ENCODE measurements around the gene WDR91. TPM values are rescaled to one million over a fixed set of nuclear protein-coding genes. Genes with fewer than 3 reads are reported as not detected.
A peak's percentile ranks its signal among the peaks of the same experiment; 100 is the strongest.

Gene WDR91
- total and polyA plus RNA-seq, 7 experiments from 2014 or later: 3.5 to 59.2 (median 29.6) TPM

DNA sequence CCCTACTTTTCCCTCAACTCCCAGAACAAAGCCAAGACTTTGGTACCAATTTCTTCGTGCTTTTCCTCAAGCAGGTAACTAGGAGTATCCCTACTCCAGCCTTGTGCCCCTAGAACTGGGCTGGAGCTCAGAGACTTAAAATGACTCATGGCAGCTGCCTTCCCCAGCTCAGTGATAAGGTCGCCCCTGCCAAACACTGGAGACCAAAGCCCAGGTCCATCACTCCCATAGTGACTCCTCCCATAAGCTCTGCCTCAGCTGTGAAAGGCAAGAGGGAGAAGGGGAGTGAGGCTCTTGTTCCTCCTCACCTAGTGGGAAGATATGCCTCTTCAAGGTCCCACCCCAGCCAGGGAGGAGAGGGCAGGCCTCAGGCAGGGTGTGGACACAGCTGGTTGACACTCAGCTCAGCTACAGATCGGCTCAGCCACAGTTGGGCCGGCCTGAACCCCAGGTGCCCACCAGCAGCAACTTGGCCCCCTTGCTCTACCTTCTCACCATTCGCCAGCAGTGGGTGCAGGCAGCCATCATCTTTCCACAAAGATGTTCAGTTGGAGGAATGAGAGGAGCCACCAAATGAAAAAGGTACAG is 27.0 kb downstream of the WDR91 start:
- Histone ChIP-seq H3K4me1 (ENCODE audit: control insufficient read depth in 2 of 2, insufficient read depth in 2 of 2, low read length in 2 of 2) (no peaks in the 10 kb centered on the region), H3K9me3 (ENCODE audit: control insufficient read depth in 2 of 3, low read length in 3 of 3) (peaks cover 0 to 30% (median 4%) of the 10 kb centered on the region in 3 experiments), H3K27me3 (ENCODE audit: control insufficient read depth in 2 of 2, insufficient read depth in 2 of 2, low read length in 2 of 2) (no peaks in the 10 kb centered on the region), H3K4me3 (ENCODE audit: low read length) (no peak overlapping the region), H3K27ac (ENCODE audit: low read depth, low read length) (no peak overlapping the region), H3K36me3 (ENCODE audit: control insufficient read depth in 2 of 3, insufficient read depth in 3 of 3, low read length in 3 of 3) (peaks cover 0 to 66% (median 12%) of the 10 kb centered on the region in 3 experiments)
- H3K4me3 Mint-ChIP-seq: no peak overlapping the region
- H3K9me3 Mint-ChIP-seq: peaks cover 11 to 51% (median 24%) of the 10 kb centered on the region in 11 donors
- DNase-seq: peak in 1 of 9 donors; percentile 14
- ChIA-PET CTCF (interaction anchor here (0.6 kb wide), 1 partner anchor 468 kb away, joined by 3 read pairs; no protein-coding TSS in a partner anchor), POLR2A (no interaction called here)
- H3K36me3 Mint-ChIP-seq: peaks cover 25 to 81% (median 68%) of the 10 kb centered on the region in 5 donors
- intact Hi-C loops (cut with micrococcal nuclease): no loop called here
- no peak overlapping the region for H3K27ac Mint-ChIP-seq
- H3K4me1 Mint-ChIP-seq: no peaks in the 10 kb centered on the region
- H3K27me3 Mint-ChIP-seq: no peaks in the 10 kb centered on the region
- ATAC-seq: no peak

- H3K36me3 Mint-ChIP-seq: peaks cover 30 to 80% (median 63%) of the 10 kb centered on the region in 5 donors
- Histone ChIP-seq H3K27ac (ENCODE audit: low read depth, low read length) (no peak overlapping the region), H3K9me3 (ENCODE audit: control insufficient read depth in 2 of 3, low read length in 3 of 3) (peaks cover 0 to 30% (median 4%) of the 10 kb centered on the region in 3 experiments), H3K27me3 (ENCODE audit: control insufficient read depth in 2 of 2, insufficient read depth in 2 of 2, low read length in 2 of 2) (no peaks in the 10 kb centered on the region), H3K36me3 (ENCODE audit: control insufficient read depth in 2 of 3, insufficient read depth in 3 of 3, low read length in 3 of 3) (peaks cover 0 to 57% (median 12%) of the 10 kb centered on the region in 3 experiments), H3K4me1 (ENCODE audit: control insufficient read depth in 2 of 2, insufficient read depth in 2 of 2, low read length in 2 of 2) (no peaks in the 10 kb centered on the region), H3K4me3 (ENCODE audit: low read length) (no peak overlapping the region)
- ATAC-seq: no peak
- ChIA-PET CTCF (interaction anchor here (0.6 kb wide), 1 partner anchor 549 kb away, joined by 4 read pairs; no protein-coding TSS in a partner anchor), POLR2A (no interaction called here)
- no peaks in the 10 kb centered on the region for H3K27me3 Mint-ChIP-seq
- H3K9me3 Mint-ChIP-seq: peaks cover 11 to 59% (median 27%) of the 10 kb centered on the region in 11 donors
- DNase-seq: no peak
- H3K4me3 Mint-ChIP-seq: no peak overlapping the region
- intact Hi-C loops (cut with micrococcal nuclease): no loop called here
- H3K4me1 Mint-ChIP-seq: no peaks in the 10 kb centered on the region
- peak overlapping the region in 2 of 9 donors; percentile 60 to 63 for H3K27ac Mint-ChIP-seq
Measured at GRCh38 chr7:135183478-135183877, 27.8 kb downstream of the WDR91 start.

- intact Hi-C loops (cut with micrococcal nuclease): no loop called here
- H3K9me3 Mint-ChIP-seq: peaks cover 11 to 59% (median 27%) of the 10 kb centered on the region in 11 donors
- Histone ChIP-seq H3K9me3 (ENCODE audit: control insufficient read depth in 2 of 3, low read length in 3 of 3) (peaks cover 0 to 30% (median 4%) of the 10 kb centered on the region in 3 experiments), H3K4me3 (ENCODE audit: low read length) (no peak overlapping the region), H3K36me3 (ENCODE audit: control insufficient read depth in 2 of 3, insufficient read depth in 3 of 3, low read length in 3 of 3) (peaks cover 0 to 44% (median 12%) of the 10 kb centered on the region in 3 experiments), H3K27me3 (ENCODE audit: control insufficient read depth in 2 of 2, insufficient read depth in 2 of 2, low read length in 2 of 2) (no peaks in the 10 kb centered on the region), H3K27ac (ENCODE audit: low read depth, low read length) (no peak overlapping the region), H3K4me1 (ENCODE audit: control insufficient read depth in 2 of 2, insufficient read depth in 2 of 2, low read length in 2 of 2) (no peaks in the 10 kb centered on the region)
- no peaks in the 10 kb centered on the region for H3K4me1 Mint-ChIP-seq
- no peaks in the 10 kb centered on the region for H3K27me3 Mint-ChIP-seq
- ChIA-PET POLR2A (interaction anchor here (1.3 kb wide), 1 partner anchor 16 kb away, joined by 3 read pairs; no protein-coding TSS in a partner anchor), CTCF (no interaction called here)
- H3K36me3 Mint-ChIP-seq: peaks cover 24 to 67% (median 59%) of the 10 kb centered on the region in 5 donors
- DNase-seq (peak in 1 of 9 donors; percentile 15), ATAC-seq (no peak)
- H3K4me3 Mint-ChIP-seq: no peak overlapping the region
- H3K27ac Mint-ChIP-seq: no peak overlapping the region
Measured at GRCh38 chr7:135181929-135182678, 29.2 kb downstream of the WDR91 start.

- ATAC-seq (no peak), DNase-seq (no peak)
- Histone ChIP-seq H3K36me3 (ENCODE audit: control insufficient read depth in 2 of 3, insufficient read depth in 3 of 3, low read length in 3 of 3) (peaks cover 0 to 37% (median 6%) of the 10 kb centered on the region in 3 experiments), H3K9me3 (ENCODE audit: control insufficient read depth in 2 of 3, low read length in 3 of 3) (peaks cover 0 to 30% (median 4%) of the 10 kb centered on the region in 3 experiments), H3K4me3 (ENCODE audit: low read length) (no peak overlapping the region), H3K27ac (ENCODE audit: low read depth, low read length) (no peak overlapping the region), H3K27me3 (ENCODE audit: control insufficient read depth in 2 of 2, insufficient read depth in 2 of 2, low read length in 2 of 2) (no peaks in the 10 kb centered on the region), H3K4me1 (ENCODE audit: control insufficient read depth in 2 of 2, insufficient read depth in 2 of 2, low read length in 2 of 2) (no peaks in the 10 kb centered on the region)
- H3K27ac Mint-ChIP-seq: no peak overlapping the region
- H3K27me3 Mint-ChIP-seq: no peaks in the 10 kb centered on the region
- peaks cover 26 to 62% (median 60%) of the 10 kb centered on the region in 5 donors for H3K36me3 Mint-ChIP-seq
- intact Hi-C loops (cut with micrococcal nuclease): no loop called here
- ChIA-PET POLR2A (interaction anchor here (1.0 kb wide), 1 partner anchor 33 kb away, joined by 3 read pairs; no protein-coding TSS in a partner anchor), CTCF (no interaction called here)
- peaks cover 11 to 59% (median 27%) of the 10 kb centered on the region in 11 donors for H3K9me3 Mint-ChIP-seq
- no peak overlapping the region for H3K4me3 Mint-ChIP-seq
- no peaks in the 10 kb centered on the region for H3K4me1 Mint-ChIP-seq
Measured at GRCh38 chr7:135181261-135181928, 29.9 kb downstream of the WDR91 start.

- H3K27me3 Mint-ChIP-seq: no peaks in the 10 kb centered on the region
- H3K9me3 ChIP-seq (ENCODE audit: control insufficient read depth in 2 of 3, low read length in 3 of 3): peaks cover 0 to 30% (median 4%) of the 10 kb centered on the region in 3 experiments
- peaks cover 11 to 59% (median 27%) of the 10 kb centered on the region in 11 donors for H3K9me3 Mint-ChIP-seq
- H3K4me3 Mint-ChIP-seq: no peak overlapping the region
- ChIA-PET POLR2A (interaction anchor here (0.8 to 1.3 kb wide), 2 partner anchors 11 to 31 kb away, joined by 3 read pairs; partner anchors contain the start of gene WDR91), CTCF (interaction anchor here (1.2 kb wide), 1 partner anchor 11 kb away, joined by 4 read pairs; no protein-coding TSS in a partner anchor)
- intact Hi-C loops (cut with micrococcal nuclease): no loop called here
- ATAC-seq (no peak), DNase-seq (no peak)
- H3K4me1 Mint-ChIP-seq: no peaks in the 10 kb centered on the region
- H3K4me3 ChIP-seq (ENCODE audit: low read length): no peak overlapping the region
- H3K27ac Mint-ChIP-seq: peak overlapping the region in 1 of 9 donors; percentile 59
- peaks cover 0 to 24% (median 4%) of the 10 kb centered on the region in 3 experiments for H3K36me3 ChIP-seq (ENCODE audit: control insufficient read depth in 2 of 3, insufficient read depth in 3 of 3, low read length in 3 of 3)
- no peaks in the 10 kb centered on the region for H3K4me1 ChIP-seq (ENCODE audit: control insufficient read depth in 2 of 2, insufficient read depth in 2 of 2, low read length in 2 of 2)
- no peak overlapping the region for H3K27ac ChIP-seq (ENCODE audit: low read depth, low read length)
- peaks cover 23 to 60% (median 51%) of the 10 kb centered on the region in 5 donors for H3K36me3 Mint-ChIP-seq
- no peaks in the 10 kb centered on the region for H3K27me3 ChIP-seq (ENCODE audit: control insufficient read depth in 2 of 2, insufficient read depth in 2 of 2, low read length in 2 of 2)
Measured at GRCh38 chr7:135180122-135180521, 31.2 kb downstream of the WDR91 start.

GRCh38 chr7:135179321-135179925 is 31.9 kb downstream of the WDR91 start:
- Histone ChIP-seq H3K27ac (ENCODE audit: low read depth, low read length) (no peak overlapping the region), H3K4me1 (ENCODE audit: control insufficient read depth in 2 of 2, insufficient read depth in 2 of 2, low read length in 2 of 2) (no peaks in the 10 kb centered on the region), H3K4me3 (ENCODE audit: low read length) (no peak overlapping the region), H3K9me3 (ENCODE audit: control insufficient read depth in 2 of 3, low read length in 3 of 3) (peaks cover 0 to 30% (median 4%) of the 10 kb centered on the region in 3 experiments), H3K27me3 (ENCODE audit: control insufficient read depth in 2 of 2, insufficient read depth in 2 of 2, low read length in 2 of 2) (no peaks in the 10 kb centered on the region), H3K36me3 (ENCODE audit: control insufficient read depth in 2 of 3, insufficient read depth in 3 of 3, low read length in 3 of 3) (peaks cover 0 to 18% (median 1%) of the 10 kb centered on the region in 3 experiments)
- intact Hi-C loops (cut with micrococcal nuclease): loop anchor here in 1 of 2 donors (10.0 kb wide), 1 partner anchor 725 kb away; the partner anchor contains the start of gene AKR1B1
- no peaks in the 10 kb centered on the region for H3K27me3 Mint-ChIP-seq
- ChIA-PET POLR2A (interaction anchor here (0.8 to 1.3 kb wide), 3 partner anchors 10 to 32 kb away, joined by 3 to 5 read pairs (median 3); partner anchors contain the start of gene WDR91), CTCF (interaction anchor here (1.2 to 1.5 kb wide), 3 partner anchors 8 to 15 kb away, joined by 3 to 4 read pairs (median 3); no protein-coding TSS in a partner anchor)
- ATAC-seq: no peak
- no peak for DNase-seq
- peaks cover 23 to 58% (median 45%) of the 10 kb centered on the region in 5 donors for H3K36me3 Mint-ChIP-seq
- H3K9me3 Mint-ChIP-seq: peaks cover 11 to 59% (median 27%) of the 10 kb centered on the region in 11 donors
- H3K27ac Mint-ChIP-seq: peak overlapping the region in 1 of 9 donors; percentile 57
- H3K4me3 Mint-ChIP-seq: no peak overlapping the region
- H3K4me1 Mint-ChIP-seq: no peaks in the 10 kb centered on the region
